Measurements from ENCODE around the gene SSTR5. TPM values are rescaled to one million over a fixed set of nuclear protein-coding genes. Genes with fewer than 3 reads are reported as not detected.

SSTR5 gene
- polyA plus RNA-seq, 1 donor = 1.2 TPM

GRCh38 chr16:1117926-1118325 is 45.4 kb downstream of the SSTR5 start:
- Histone ChIP-seq H3K27me3 (ENCODE audit: control insufficient read depth, insufficient read depth, low read length) (peaks cover 3% of the 10 kb centered on the region), H3K9me3 (ENCODE audit: control insufficient read depth, low read depth, low read length) (no peaks in the 10 kb centered on the region), H3K4me3 (ENCODE audit: low read length) (no peak overlapping the region), H3K36me3 (ENCODE audit: control insufficient read depth, insufficient read depth, low read length) (no peaks in the 10 kb centered on the region), H3K27ac (ENCODE audit: low read length) (no peak overlapping the region), H3K4me1 (ENCODE audit: control insufficient read depth, insufficient read depth, low read length) (no peaks in the 10 kb centered on the region)
- WGBS (ENCODE audit: insufficient coverage, low lambda C conversion rate) = no CpG with 5 or more reads among the region's 19 CpGs
- DNase-seq = no peak

GRCh38 chr16:1119129-1119528 is 46.6 kb downstream of the SSTR5 start:
- no CpG with 5 or more reads among the region's 19 CpGs for WGBS (ENCODE audit: insufficient coverage, low lambda C conversion rate)
- Histone ChIP-seq H3K27me3 (ENCODE audit: control insufficient read depth, insufficient read depth, low read length) (no peaks in the 10 kb centered on the region), H3K36me3 (ENCODE audit: control insufficient read depth, insufficient read depth, low read length) (no peaks in the 10 kb centered on the region), H3K9me3 (ENCODE audit: control insufficient read depth, low read depth, low read length) (no peaks in the 10 kb centered on the region), H3K4me1 (ENCODE audit: control insufficient read depth, insufficient read depth, low read length) (no peaks in the 10 kb centered on the region), H3K4me3 (ENCODE audit: low read length) (no peak overlapping the region), H3K27ac (ENCODE audit: low read length) (no peak overlapping the region)
- no peak for DNase-seq

- Histone ChIP-seq H3K4me3 (ENCODE audit: low read length) (no peak overlapping the region), H3K4me1 (ENCODE audit: control insufficient read depth, insufficient read depth, low read length) (peaks cover 3% of the 10 kb centered on the region), H3K36me3 (ENCODE audit: control insufficient read depth, insufficient read depth, low read length) (no peaks in the 10 kb centered on the region), H3K27ac (ENCODE audit: low read length) (no peak overlapping the region), H3K27me3 (ENCODE audit: control insufficient read depth, insufficient read depth, low read length) (no peaks in the 10 kb centered on the region), H3K9me3 (ENCODE audit: control insufficient read depth, low read depth, low read length) (no peaks in the 10 kb centered on the region)
- no peak for DNase-seq
- no CpG with 5 or more reads among the region's 35 CpGs for WGBS (ENCODE audit: insufficient coverage, low lambda C conversion rate)
These were observed 47.4 kb downstream of the SSTR5 start for GRCh38 chr16:1119766-1120576.

- Histone ChIP-seq H3K4me3 (ENCODE audit: low read length) (no peak overlapping the region), H3K4me1 (ENCODE audit: control insufficient read depth, insufficient read depth, low read length) (peaks cover 6% of the 10 kb centered on the region), H3K36me3 (ENCODE audit: control insufficient read depth, insufficient read depth, low read length) (no peaks in the 10 kb centered on the region), H3K27me3 (ENCODE audit: control insufficient read depth, insufficient read depth, low read length) (no peaks in the 10 kb centered on the region), H3K27ac (ENCODE audit: low read length) (no peak overlapping the region), H3K9me3 (ENCODE audit: control insufficient read depth, low read depth, low read length) (no peaks in the 10 kb centered on the region)
- no peak for DNase-seq
- no CpG with 5 or more reads among the region's 22 CpGs for WGBS (ENCODE audit: insufficient coverage, low lambda C conversion rate)
These were observed 48.0 kb downstream of the SSTR5 start for GRCh38 chr16:1120577-1120941.

- no peak for DNase-seq
- Histone ChIP-seq H3K36me3 (ENCODE audit: control insufficient read depth, insufficient read depth, low read length) (no peaks in the 10 kb centered on the region), H3K4me3 (ENCODE audit: low read length) (no peak overlapping the region), H3K9me3 (ENCODE audit: control insufficient read depth, low read depth, low read length) (no peaks in the 10 kb centered on the region), H3K4me1 (ENCODE audit: control insufficient read depth, insufficient read depth, low read length) (peaks cover 10% of the 10 kb centered on the region), H3K27me3 (ENCODE audit: control insufficient read depth, insufficient read depth, low read length) (no peaks in the 10 kb centered on the region), H3K27ac (ENCODE audit: low read length) (no peak overlapping the region)
- WGBS (ENCODE audit: insufficient coverage, low lambda C conversion rate) = no CpG with 5 or more reads among the region's 23 CpGs
These were observed 48.5 kb downstream of the SSTR5 start for GRCh38 chr16:1121009-1121408.

GRCh38 chr16:1121601-1122397 is 49.3 kb downstream of the SSTR5 start:
- Histone ChIP-seq H3K9me3 (ENCODE audit: control insufficient read depth, low read depth, low read length) (no peaks in the 10 kb centered on the region), H3K4me3 (ENCODE audit: low read length) (no peak overlapping the region), H3K27me3 (ENCODE audit: control insufficient read depth, insufficient read depth, low read length) (peaks cover 2% of the 10 kb centered on the region), H3K36me3 (ENCODE audit: control insufficient read depth, insufficient read depth, low read length) (no peaks in the 10 kb centered on the region), H3K4me1 (ENCODE audit: control insufficient read depth, insufficient read depth, low read length) (peaks cover 10% of the 10 kb centered on the region), H3K27ac (ENCODE audit: low read length) (no peak overlapping the region)
- DNase-seq = no peak
- WGBS (ENCODE audit: insufficient coverage, low lambda C conversion rate) = no CpG with 5 or more reads among the region's 30 CpGs

GRCh38 chr16:1122398-1122765 is 49.8 kb downstream of the SSTR5 start:
- Histone ChIP-seq H3K36me3 (ENCODE audit: control insufficient read depth, insufficient read depth, low read length) (no peaks in the 10 kb centered on the region), H3K27ac (ENCODE audit: low read length) (no peak overlapping the region), H3K27me3 (ENCODE audit: control insufficient read depth, insufficient read depth, low read length) (peaks cover 5% of the 10 kb centered on the region), H3K4me1 (ENCODE audit: control insufficient read depth, insufficient read depth, low read length) (peaks cover 10% of the 10 kb centered on the region), H3K4me3 (ENCODE audit: low read length) (no peak overlapping the region), H3K9me3 (ENCODE audit: control insufficient read depth, low read depth, low read length) (no peaks in the 10 kb centered on the region)
- no peak for DNase-seq
- no CpG with 5 or more reads among the region's 14 CpGs for WGBS (ENCODE audit: insufficient coverage, low lambda C conversion rate)

- H3K27me3 ChIP-seq (ENCODE audit: control insufficient read depth, insufficient read depth, low read length) = peaks cover 5% of the 10 kb centered on the region
- no peaks in the 10 kb centered on the region for H3K9me3 ChIP-seq (ENCODE audit: control insufficient read depth, low read depth, low read length)
- H3K36me3 ChIP-seq (ENCODE audit: control insufficient read depth, insufficient read depth, low read length) = no peaks in the 10 kb centered on the region
- no CpG with 5 or more reads among the region's 21 CpGs for WGBS (ENCODE audit: insufficient coverage, low lambda C conversion rate)
- H3K27ac ChIP-seq (ENCODE audit: low read length) = no peak overlapping the region
- DNase-seq = no peak
- no peak overlapping the region for H3K4me3 ChIP-seq (ENCODE audit: low read length)
- H3K4me1 ChIP-seq (ENCODE audit: control insufficient read depth, insufficient read depth, low read length) = peaks cover 10% of the 10 kb centered on the region
These were observed 51.1 kb downstream of the SSTR5 start for GRCh38 chr16:1123525-1124230.

- Histone ChIP-seq H3K36me3 (ENCODE audit: control insufficient read depth, insufficient read depth, low read length) (no peaks in the 10 kb centered on the region), H3K4me1 (ENCODE audit: control insufficient read depth, insufficient read depth, low read length) (peaks cover 10% of the 10 kb centered on the region), H3K9me3 (ENCODE audit: control insufficient read depth, low read depth, low read length) (no peaks in the 10 kb centered on the region), H3K27me3 (ENCODE audit: control insufficient read depth, insufficient read depth, low read length) (peaks cover 5% of the 10 kb centered on the region), H3K4me3 (ENCODE audit: low read length) (no peak overlapping the region), H3K27ac (ENCODE audit: low read length) (no peak overlapping the region)
- DNase-seq = no peak
- WGBS (ENCODE audit: insufficient coverage, low lambda C conversion rate) = no CpG with 5 or more reads among the region's 18 CpGs
These were observed 51.7 kb downstream of the SSTR5 start for GRCh38 chr16:1124291-1124690.

GRCh38 chr16:1124795-1125194 is 52.2 kb downstream of the SSTR5 start:
- Histone ChIP-seq H3K27ac (ENCODE audit: low read length) (no peak overlapping the region), H3K36me3 (ENCODE audit: control insufficient read depth, insufficient read depth, low read length) (no peaks in the 10 kb centered on the region), H3K4me1 (ENCODE audit: control insufficient read depth, insufficient read depth, low read length) (peaks cover 10% of the 10 kb centered on the region), H3K4me3 (ENCODE audit: low read length) (no peak overlapping the region), H3K27me3 (ENCODE audit: control insufficient read depth, insufficient read depth, low read length) (peaks cover 5% of the 10 kb centered on the region), H3K9me3 (ENCODE audit: control insufficient read depth, low read depth, low read length) (peaks cover 3% of the 10 kb centered on the region)
- WGBS (ENCODE audit: insufficient coverage, low lambda C conversion rate) = no CpG with 5 or more reads among the region's 11 CpGs
- DNase-seq = no peak

Data from large intestine (tissue), 3 donors.